CD14-positive monocyte (primary cell): Measurements from ENCODE around the gene ABCC11. TPM values are rescaled to one million over a fixed set of nuclear protein-coding genes. Genes with fewer than 3 reads are reported as not detected.

Source experiments
- DNase-seq, 3 donors: peaks; one replicate each; pipeline ENCODE4 v3.0.0-alpha.2; 2011 to 2022
- H2AFZ ChIP-seq: 2 replicates; pipeline ENCODE4 v1.6.0; 2012; ENCODE audit warnings: mild to moderate bottlenecking, low read depth, low read length, inconsistent platforms; ENCODE audit not compliant: insufficient read depth, poor library complexity, severe bottlenecking
- H3K27ac ChIP-seq, 2 donors: 1 replicate in 1 of 2; 2 replicates in 1 of 2; pipeline ENCODE4 v1.5.1; 2012 to 2013; ENCODE audit warnings: low read length in 2 of 2, control low read depth in 1 of 2, inconsistent platforms in 1 of 2, low read depth in 1 of 2, mild to moderate bottlenecking in 1 of 2
- H3K27me3 ChIP-seq, 2 donors: one replicate each; pipeline versions ENCODE4 v1.6.0 to v1.6.1; 2011 to 2013; ENCODE audit warnings: low read length in 2 of 2; ENCODE audit not compliant: control insufficient read depth in 2 of 2, insufficient read depth in 2 of 2
- H3K36me3 ChIP-seq, 2 donors: replicated peaks in 1 of 2; 1 replicate in 1 of 2; 2 replicates in 1 of 2; pipeline versions ENCODE4 v1.5.1 to v1.6.1; 2012 to 2013; ENCODE audit warnings: low read length in 2 of 2, control low read depth in 1 of 2, inconsistent platforms in 1 of 2, mild to moderate bottlenecking in 1 of 2; ENCODE audit not compliant: insufficient read depth in 2 of 2, control insufficient read depth in 1 of 2
- H3K4me1 ChIP-seq, 2 donors: 1 replicate in 1 of 2; 2 replicates in 1 of 2; pipeline versions ENCODE4 v1.5.1 to v1.6.1; 2012 to 2013; ENCODE audit warnings: low read length in 2 of 2, control low read depth in 1 of 2, inconsistent platforms in 1 of 2, mild to moderate bottlenecking in 1 of 2, moderate library complexity in 1 of 2; ENCODE audit not compliant: insufficient read depth in 2 of 2, control insufficient read depth in 1 of 2
- H3K4me2 ChIP-seq: replicated peaks from 2 replicates; pipeline ENCODE3; 2012; ENCODE audit warnings: low read length, moderate library complexity, mild to moderate bottlenecking; ENCODE audit not compliant: poor library complexity, severe bottlenecking; ENCODE audit errors: extremely low read depth
- H3K4me3 ChIP-seq, 3 experiments: fragments of 200-600 bp in 1 of 3; sonication (generic) in 1 of 3; replicated peaks in 1 of 3; 1 replicate in 2 of 3; 2 replicates in 1 of 3; pipeline ENCODE4 v1.5.1; 2011 to 2013; ENCODE audit warnings: low read length in 3 of 3, mild to moderate bottlenecking in 3 of 3, control low read depth in 2 of 3, low read depth in 2 of 3, inconsistent platforms in 1 of 3, moderate library complexity in 1 of 3
- H3K79me2 ChIP-seq: 2 replicates; pipeline ENCODE4 v1.6.0; 2012; ENCODE audit warnings: mild to moderate bottlenecking, control low read depth, inconsistent platforms, low read length, moderate library complexity; ENCODE audit not compliant: insufficient read depth
- H3K9ac ChIP-seq: 2 replicates; pipeline ENCODE4 v1.6.0; 2017; ENCODE audit warnings: low read length, mild to moderate bottlenecking; ENCODE audit not compliant: insufficient read depth, poor library complexity, severe bottlenecking
- H3K9me3 ChIP-seq, 2 donors: replicated peaks in 1 of 2; 1 replicate in 1 of 2; 2 replicates in 1 of 2; pipeline versions ENCODE4 v1.5.1 to v1.6.1; 2012 to 2013; ENCODE audit warnings: low read length in 2 of 2, control low read depth in 1 of 2; ENCODE audit not compliant: control insufficient read depth in 1 of 2, insufficient read depth in 1 of 2
- H4K20me1 ChIP-seq: 2 replicates; pipeline ENCODE4 v1.6.0; 2012; ENCODE audit warnings: mild to moderate bottlenecking, low read length, control low read depth, moderate library complexity; ENCODE audit not compliant: insufficient read depth
- H3K27ac Mint-ChIP-seq, 7 donors: one replicate each; pipeline ENCODE4 v1.8.0; 2020; ENCODE audit warnings: mild to moderate bottlenecking in 7 of 7, mixed read lengths in 7 of 7, moderate library complexity in 6 of 7, inconsistent platforms in 2 of 7
- H3K27me3 Mint-ChIP-seq, 3 donors: one replicate each; pipeline ENCODE4 v1.8.0; 2021 to 2022; ENCODE audit warnings: low read depth in 3 of 3, mild to moderate bottlenecking in 3 of 3, mixed read lengths in 3 of 3, moderate library complexity in 3 of 3, inconsistent platforms in 1 of 3
- H3K36me3 Mint-ChIP-seq, 2 donors: one replicate each; pipeline ENCODE4 v1.8.0; 2020; ENCODE audit warnings: mixed read lengths in 2 of 2, inconsistent platforms in 1 of 2, mild to moderate bottlenecking in 1 of 2
- H3K4me1 Mint-ChIP-seq: one replicate; pipeline ENCODE4 v1.8.0; 2020; ENCODE audit warnings: mild to moderate bottlenecking, mixed read lengths
- H3K4me3 Mint-ChIP-seq, 2 donors: one replicate each; pipeline ENCODE4 v1.8.0; 2020; ENCODE audit warnings: mild to moderate bottlenecking in 2 of 2, mixed read lengths in 2 of 2, moderate library complexity in 1 of 2
- H3K9me3 Mint-ChIP-seq, 7 donors: one replicate each; pipeline ENCODE4 v1.8.0; 2020 to 2022; ENCODE audit warnings: mixed read lengths in 7 of 7, mild to moderate bottlenecking in 6 of 7, moderate library complexity in 6 of 7, inconsistent platforms in 2 of 7
- CTCF ChIP-seq: fragments of 200-600 bp; IDR thresholded peaks from one replicate; pipeline ENCODE4 v1.8.0; 2022; ENCODE audit warnings: antibody characterized with exemption, mild to moderate bottlenecking
- WGBS: methylation state at CpG from one replicate; pipeline ENCODE4 v1.1.5; 2013; ENCODE audit warnings: missing lambda C conversion rate; ENCODE audit not compliant: insufficient coverage; 5-methylcytosine and 5-hydroxymethylcytosine counted together
- intact Hi-C, 2 donors: fragments of 100-400 bp; cut with micrococcal nuclease; formaldehyde crosslinking; loops; one replicate each; pipeline versions ENCODE4 v1.15.0 to v1.15.1; 2023
- polyA plus RNA-seq, 3 donors: library from polyadenylated mRNA; depleted of rRNA in 1 of 3; unstranded in 2 of 3; stranded (reverse) in 1 of 3; fragments of 300-500 nt in 2 of 3; fragments of >200 nt in 1 of 3; fragmentation: Illumina TruSeq in 2 of 3; gene quantifications; 1 replicate in 2 of 3; 2 replicates in 1 of 3; pipeline ENCODE4 v1.2.3, GENCODE V29; 2012 to 2021

Gene ABCC11
- polyA plus RNA-seq, 3 donors = 0.03 TPM; not detected in 2

- Mint-ChIP-seq H3K9me3 (peaks cover 0 to 1% (median 0%) of the 10 kb centered on the region in 7 donors), H3K36me3 (no peaks in the 10 kb centered on the region), H3K27ac (no peak overlapping the region), H3K4me1 (peaks cover 33% of the 10 kb centered on the region), H3K27me3 (peaks cover under 1 to 10% (median 2%) of the 10 kb centered on the region in 3 donors), H3K4me3 (no peak overlapping the region)
- Histone ChIP-seq H4K20me1 (no peaks in the 10 kb centered on the region), H3K27ac (no peak overlapping the region), H3K4me3 (no peak overlapping the region), H3K4me2 (no peak overlapping the region), H2AFZ (peak overlapping the region; percentile 55), H3K9ac (no peak overlapping the region), H3K9me3 (no peaks in the 10 kb centered on the region), H3K36me3 (no peaks in the 10 kb centered on the region), H3K27me3 (no peaks in the 10 kb centered on the region), H3K79me2 (no peaks in the 10 kb centered on the region), H3K4me1 (peaks cover 24 to 27% of the 10 kb centered on the region in 2 donors)
- no peak for DNase-seq
- intact Hi-C loops = loop anchor here (5.0 to 10.0 kb wide), 2 partner anchors 469 to 1129 kb away; no protein-coding TSS in a partner anchor
- TF ChIP-seq CTCF = no peak
- WGBS = 100% methylated on average over 2 of the region's 4 CpGs
Measured at GRCh38 chr16:48165961-48166578, 81.3 kb downstream of the ABCC11 start.

- Histone ChIP-seq H3K4me2 (no peak overlapping the region), H3K27me3 (no peaks in the 10 kb centered on the region), H3K4me1 (peaks cover 24 to 27% of the 10 kb centered on the region in 2 donors), H3K4me3 (no peak overlapping the region), H3K79me2 (no peaks in the 10 kb centered on the region), H3K36me3 (no peaks in the 10 kb centered on the region), H3K9me3 (no peaks in the 10 kb centered on the region), H4K20me1 (no peaks in the 10 kb centered on the region), H3K27ac (no peak overlapping the region), H3K9ac (no peak overlapping the region), H2AFZ (peak overlapping the region; percentile 66)
- Mint-ChIP-seq H3K4me3 (peak overlapping the region in 1 of 2 donors; percentile 1), H3K27me3 (peaks cover 2 to 10% (median 2%) of the 10 kb centered on the region in 3 donors), H3K27ac (peak overlapping the region in 6 of 7 donors; percentile 1 to 85 (median 73)), H3K4me1 (peaks cover 33% of the 10 kb centered on the region), H3K36me3 (no peaks in the 10 kb centered on the region), H3K9me3 (peaks cover 0 to 1% (median 0%) of the 10 kb centered on the region in 7 donors)
- TF ChIP-seq CTCF = peak; percentile 91
- intact Hi-C loops = loop anchor here (5.0 to 10.0 kb wide), 3 partner anchors 470 to 1218 kb away; no protein-coding TSS in a partner anchor
- peak; percentile 68 to 78 (median 72) for DNase-seq
- 12% methylated on average over 13 of the region's 16 CpGs for WGBS
Measured at GRCh38 chr16:48164907-48165715, 82.2 kb downstream of the ABCC11 start.
